Activated CD8-positive, alpha-beta memory T cell treated with anti-CD3 and anti-CD28 coated beads, Interleukin-2, amount 50 U/mL, for 4 hours (primary cell): ENCODE results near the gene SHD.

Experiments
- DNase-seq: peaks from one replicate; pipeline ENCODE4 v3.0.0-alpha.2; 2020

The SHD gene

GRCh38 chr19:4327252-4327876 lies 48.3 kb downstream of the SHD start:
- DNase-seq, result peak; percentile 72

DNA sequence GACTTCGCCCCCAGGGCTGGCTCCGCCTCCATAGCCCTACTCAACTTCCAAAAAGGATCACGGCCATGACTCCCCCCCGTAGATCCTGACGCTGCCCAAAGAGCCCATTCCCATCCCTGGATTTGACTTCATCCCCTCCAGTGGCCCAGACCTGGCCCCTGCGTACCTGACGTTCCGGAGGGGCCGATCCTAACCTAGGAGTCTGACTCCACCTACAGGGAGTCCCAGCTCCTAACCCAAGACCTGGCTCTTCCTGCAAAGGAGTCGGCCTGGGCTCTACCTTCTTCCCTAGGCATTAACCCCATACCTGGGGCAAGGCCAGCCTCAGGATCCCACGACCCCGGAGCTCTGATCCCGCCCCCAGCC lies 48.8 kb downstream of the SHD start:
- no peak for DNase-seq

- peak; percentile 97 for DNase-seq
Observed at GRCh38 chr19:4328243-4328990, 49.4 kb downstream of the SHD start.

GRCh38 chr19:4328991-4329681 lies 50.1 kb downstream of the SHD start:
- DNase-seq, result peak; percentile 54

GRCh38 chr19:4329858-4330257 lies 50.8 kb downstream of the SHD start:
- DNase-seq, result no peak

DNA sequence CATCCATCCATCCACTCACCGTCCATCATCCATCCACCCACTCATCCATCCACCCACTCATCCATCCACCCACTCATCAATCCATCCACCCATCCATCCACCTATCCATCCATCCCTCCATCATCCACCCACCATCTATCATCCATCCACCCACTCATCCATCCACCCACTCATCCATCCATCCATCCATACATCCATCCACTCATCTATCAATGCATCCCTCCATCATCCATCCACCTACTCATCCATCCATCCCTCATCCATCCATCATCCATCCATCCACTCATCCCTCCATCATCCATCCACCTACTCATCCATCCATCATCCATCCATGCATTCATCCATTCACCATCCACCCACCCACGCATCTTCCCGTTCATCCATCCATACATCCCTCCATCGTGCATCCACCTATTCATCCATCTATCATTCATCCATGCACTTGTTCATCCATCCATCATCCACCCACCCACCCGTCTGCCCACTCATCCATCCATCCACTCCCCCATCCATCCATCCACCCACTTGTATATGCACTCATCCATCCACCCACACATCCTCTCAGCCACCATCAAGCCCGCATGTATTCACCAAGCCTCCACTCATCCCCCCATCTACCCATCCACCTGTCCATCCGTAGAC lies 56.0 kb downstream of the SHD start:
- DNase-seq, result no peak

DNA sequence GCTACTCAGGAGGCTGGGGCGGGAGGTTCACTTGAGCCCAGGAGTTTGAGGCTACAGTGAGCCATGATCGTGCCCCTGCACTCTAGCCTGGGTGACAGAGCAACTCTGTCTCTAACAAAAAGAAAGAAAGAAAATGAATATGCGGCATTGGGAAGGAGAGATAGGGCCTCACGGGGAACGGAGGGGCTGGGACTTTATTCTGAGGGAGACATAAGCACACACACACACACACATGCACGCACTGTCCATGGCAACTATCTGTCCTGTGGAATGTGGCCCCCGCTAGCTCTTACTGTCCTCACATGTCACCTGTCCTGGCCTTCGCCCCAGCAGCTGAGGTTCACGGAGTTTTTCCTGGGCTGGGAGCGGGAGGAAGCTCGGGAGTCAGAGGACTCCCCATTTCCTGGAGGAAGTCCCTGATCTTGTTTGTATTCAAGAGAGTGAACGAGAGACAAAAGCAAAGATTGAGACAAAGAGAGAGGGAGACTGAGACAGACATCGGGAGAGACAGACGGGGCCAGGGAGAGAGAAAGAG lies 58.9 kb downstream of the SHD start:
- no peak for DNase-seq

DNA sequence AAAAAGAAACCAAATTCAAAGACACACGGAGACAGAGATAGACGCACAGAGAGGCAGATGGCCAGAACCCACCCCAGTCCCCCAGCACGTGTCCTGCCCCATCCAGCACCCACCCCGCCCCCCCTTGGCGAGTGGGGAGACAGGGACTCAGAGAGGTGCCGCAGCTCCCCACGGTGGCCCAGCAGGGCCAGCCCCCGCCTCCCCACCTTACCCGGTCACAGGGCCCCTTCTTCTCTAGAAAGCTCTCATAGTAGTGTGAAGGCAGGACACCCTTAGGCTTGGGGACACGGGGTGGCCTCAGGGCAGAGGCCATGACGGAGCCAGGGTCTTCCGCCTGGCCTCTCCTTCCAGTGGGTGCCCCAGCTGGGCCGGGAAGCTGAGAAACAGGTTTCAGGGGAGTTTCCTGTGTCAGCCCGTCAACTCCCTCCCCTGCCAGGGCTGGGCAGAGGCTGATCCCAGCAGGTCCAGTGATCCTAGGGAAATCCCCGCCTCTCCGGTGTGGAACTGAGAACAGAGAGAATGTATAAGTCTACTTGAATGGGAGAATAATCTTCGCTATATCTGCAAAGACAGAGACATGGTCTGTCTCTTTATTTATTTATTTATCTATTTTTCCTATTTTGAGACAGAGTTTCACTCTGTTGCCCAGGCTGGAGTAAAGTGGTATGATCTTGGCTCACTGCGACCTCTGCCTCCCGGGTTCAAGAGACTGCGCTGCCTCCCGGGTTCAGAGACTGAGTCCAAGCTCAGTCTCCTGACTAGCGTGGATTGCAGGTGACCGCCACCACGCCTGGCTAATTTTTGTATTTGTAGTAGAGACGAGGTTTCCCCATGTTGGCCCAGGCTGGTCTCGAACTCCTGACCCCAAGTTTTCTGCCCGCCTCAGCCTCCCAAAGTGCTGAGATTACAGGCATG lies 59.6 kb downstream of the SHD start, which contains the start of gene STAP2:
STAP2 (minus strand) TSS at position 387 of the 915 bp plus-strand sequence; CDS start at position 313, 74 bp downstream.
- no peak for DNase-seq
